Effector memory CD8-positive, alpha-beta T cell (primary cell): ENCODE data around the gene PUSL1.

Source experiments
- ATAC-seq: fragments of 150-1000 bp; cut with Tn5 transposase; replicated peaks from 2 replicates; pipeline ENCODE4 v1.10.0; 2021; ENCODE audit warnings: mild to moderate bottlenecking, moderate library complexity
- DNase-seq, 3 experiments: peaks; one replicate each; pipeline ENCODE4 v3.0.0; 2021
- H3K27ac Mint-ChIP-seq, 2 donors: one replicate each; pipeline ENCODE4 v1.8.0; 2022; ENCODE audit warnings: mild to moderate bottlenecking in 2 of 2, mixed read lengths in 2 of 2, moderate library complexity in 2 of 2
- H3K27me3 Mint-ChIP-seq, 2 donors: one replicate each; pipeline ENCODE4 v1.8.0; 2022; ENCODE audit warnings: mixed read lengths in 2 of 2
- H3K36me3 Mint-ChIP-seq: one replicate; pipeline ENCODE4 v1.8.0; 2022; ENCODE audit warnings: mild to moderate bottlenecking, moderate library complexity, mixed read lengths; ENCODE audit not compliant: insufficient read depth
- H3K4me1 Mint-ChIP-seq, 2 donors: one replicate each; pipeline ENCODE4 v1.8.0; 2022; ENCODE audit warnings: low read depth in 2 of 2, mixed read lengths in 2 of 2
- H3K4me3 Mint-ChIP-seq, 2 donors: one replicate each; pipeline ENCODE4 v1.8.0; 2022; ENCODE audit warnings: mild to moderate bottlenecking in 2 of 2, mixed read lengths in 2 of 2, moderate library complexity in 2 of 2
- H3K9me3 Mint-ChIP-seq, 2 donors: one replicate each; pipeline ENCODE4 v1.8.0; 2022; ENCODE audit warnings: mixed read lengths in 2 of 2

PUSL1 gene

GRCh38 chr1:1272341-1273208, 35.8 kb upstream of the PUSL1 start:
- ATAC-seq, result peak; percentile 6

DNA sequence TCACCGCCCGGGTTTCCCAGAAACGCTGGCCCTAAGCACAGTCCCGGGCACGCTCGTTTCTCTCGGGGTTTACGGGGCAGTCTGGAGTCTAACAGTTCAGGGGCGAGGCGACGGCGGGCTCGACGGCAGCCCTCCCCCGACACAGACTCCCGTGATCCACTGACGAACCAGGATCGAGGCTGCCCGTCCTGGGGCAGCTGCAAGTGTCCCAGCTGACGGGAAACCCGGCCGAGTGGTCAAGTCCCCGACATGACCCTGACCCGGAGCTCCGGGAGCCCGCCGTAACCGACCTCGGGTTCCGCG, 35.2 kb upstream of the PUSL1 start:
- H3K27ac Mint-ChIP-seq, result peak overlapping the region; percentile 79 to 92
- peaks cover 27% of the 10 kb centered on the region for H3K36me3 Mint-ChIP-seq
- H3K4me1 Mint-ChIP-seq, result peaks cover 32 to 37% of the 10 kb centered on the region in 2 donors

More at GRCh38 chr1:1272341-1273208, 35.8 kb upstream of the PUSL1 start:
- Mint-ChIP-seq H3K27ac (peak overlapping the region; percentile 79 to 92), H3K9me3 (no peaks in the 10 kb centered on the region), H3K4me1 (peaks cover 35 to 40% of the 10 kb centered on the region in 2 donors), H3K27me3 (no peaks in the 10 kb centered on the region), H3K4me3 (peak overlapping the region; percentile 86 to 87), H3K36me3 (peaks cover 30% of the 10 kb centered on the region)
- peak in 1 of 3 experiments; percentile 16 for DNase-seq

DNA sequence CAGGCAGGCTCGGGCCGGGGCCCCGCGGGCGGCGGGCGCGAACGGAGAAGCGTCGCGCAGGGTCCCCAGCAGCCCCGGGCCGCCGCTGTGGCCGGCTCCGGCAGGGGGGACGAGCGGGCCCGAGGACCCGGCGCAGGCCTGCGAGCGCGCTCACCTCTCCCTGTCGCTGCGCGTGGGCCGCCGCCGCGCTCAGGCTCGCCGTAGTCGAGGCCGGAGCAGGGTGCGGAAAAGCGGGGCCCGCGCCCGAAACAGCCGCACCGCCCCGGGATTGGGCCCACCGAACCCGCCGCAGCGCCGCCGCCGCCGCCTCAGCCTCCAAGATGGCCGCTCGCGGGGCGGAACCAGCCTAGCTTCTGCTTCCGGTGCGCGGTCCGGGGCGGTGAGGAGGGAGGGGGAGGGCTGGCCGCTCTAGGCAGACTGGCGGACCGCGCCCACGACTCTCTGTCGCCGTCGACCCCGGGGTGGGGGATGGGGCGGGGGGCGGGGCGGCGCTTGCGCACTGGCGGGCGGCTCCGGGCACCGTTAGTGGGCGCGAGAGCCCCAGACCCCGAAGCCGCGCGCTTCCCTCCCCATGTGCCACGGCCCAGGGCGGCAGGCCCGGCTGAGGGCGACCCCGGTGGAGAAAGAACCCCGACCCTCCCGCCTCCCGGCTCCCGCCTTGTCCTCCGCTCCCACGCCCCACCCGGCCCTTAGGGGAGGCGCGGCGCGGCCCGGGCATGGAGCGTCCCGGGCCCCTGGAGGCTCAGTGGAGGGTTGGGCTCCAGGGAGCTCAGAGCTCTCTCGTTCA, 34.7 kb upstream of the PUSL1 start, which contains the start of gene UBE2J2:
TSS of gene UBE2J2 (minus strand) at position 343 of the 787 bp plus-strand sequence. CDS start 5,862 bp downstream, outside the sequence.
- H3K36me3 Mint-ChIP-seq, result peaks cover 25% of the 10 kb centered on the region
- peak within 1 kb of the TSS; percentile 79 to 92 for H3K27ac Mint-ChIP-seq
- H3K4me3 Mint-ChIP-seq, result peak within 1 kb of the TSS; percentile 86 to 87
- DNase-seq (peak; percentile 81 to 85 (median 83)), ATAC-seq (peak; percentile 97)
- no peaks in the 10 kb centered on the region for H3K9me3 Mint-ChIP-seq
- H3K27me3 Mint-ChIP-seq, result no peaks in the 10 kb centered on the region
- peaks cover 29 to 34% of the 10 kb centered on the region in 2 donors for H3K4me1 Mint-ChIP-seq

More for the DNA sequence above, 35.2 kb upstream of the PUSL1 start:
- Mint-ChIP-seq H3K27me3 (no peaks in the 10 kb centered on the region), H3K9me3 (no peaks in the 10 kb centered on the region), H3K4me3 (peak overlapping the region; percentile 86 to 87)
- no peak for DNase-seq
- peak; percentile 3 for ATAC-seq

DNA sequence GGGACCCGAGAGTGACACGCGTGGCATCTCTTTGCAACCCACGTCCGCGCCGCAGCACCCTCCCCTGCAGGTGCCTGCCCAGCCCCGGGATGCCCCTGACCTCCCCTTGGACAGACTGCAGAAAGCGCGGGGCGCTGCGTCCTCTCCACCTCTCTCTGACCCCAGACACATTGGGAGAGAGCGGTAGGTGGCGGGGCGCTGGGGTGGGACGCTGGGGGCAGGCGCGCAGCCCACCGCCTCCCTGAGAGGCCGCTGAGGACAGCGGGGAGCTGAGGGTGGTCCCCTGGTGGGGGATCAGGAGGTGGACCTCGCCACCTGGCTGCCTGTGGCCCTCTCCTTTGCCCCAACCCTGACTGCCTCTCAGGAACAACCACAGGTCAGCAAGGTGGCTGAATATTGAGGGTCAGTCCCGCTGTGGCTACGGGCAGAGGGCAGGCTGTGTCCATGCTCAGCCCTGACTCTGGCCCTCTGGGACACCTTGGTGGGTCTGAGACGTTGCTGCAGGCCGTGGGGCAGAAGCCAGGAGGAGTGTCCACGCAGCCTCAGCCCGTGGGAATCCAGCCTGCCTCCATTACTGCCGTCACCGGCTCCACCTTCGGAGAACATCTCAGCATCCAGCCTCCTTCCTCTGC, 34.0 kb upstream of the PUSL1 start:
- Mint-ChIP-seq H3K4me3 (peak overlapping the region; percentile 86 to 87), H3K27me3 (no peaks in the 10 kb centered on the region), H3K27ac (peak overlapping the region in 1 of 2 donors; percentile 23), H3K9me3 (no peaks in the 10 kb centered on the region), H3K36me3 (peaks cover 25% of the 10 kb centered on the region), H3K4me1 (peaks cover 29 to 31% of the 10 kb centered on the region in 2 donors)
- DNase-seq (no peak), ATAC-seq (no peak)

DNA sequence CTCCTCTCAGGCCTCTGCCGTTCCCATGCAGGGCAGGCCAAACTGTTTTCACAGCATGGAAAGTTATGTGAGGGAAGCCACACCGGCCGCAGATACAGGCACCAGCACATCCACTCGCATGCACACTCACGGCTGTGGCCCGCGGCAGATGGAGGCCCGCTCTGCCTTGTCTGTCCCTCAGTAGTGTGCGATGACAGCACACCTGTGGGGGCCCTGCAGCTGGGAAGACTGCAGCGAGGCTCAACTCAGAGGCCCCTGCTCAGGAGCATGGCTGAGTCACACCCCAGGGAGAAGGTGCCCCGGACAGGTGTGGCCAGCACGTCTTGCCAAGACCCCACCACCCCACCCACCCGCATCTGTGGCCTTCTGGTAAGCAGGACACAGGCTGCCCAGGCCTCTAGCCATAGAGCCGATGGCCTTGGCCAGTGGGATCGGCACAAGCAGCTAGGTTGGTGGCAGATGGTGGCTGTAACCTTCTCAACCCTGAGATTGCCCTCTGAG, 33.4 kb upstream of the PUSL1 start:
- no peak for ATAC-seq
- no peaks in the 10 kb centered on the region for H3K9me3 Mint-ChIP-seq
- no peak for DNase-seq
- no peaks in the 10 kb centered on the region for H3K27me3 Mint-ChIP-seq
- peaks cover 21% of the 10 kb centered on the region for H3K36me3 Mint-ChIP-seq
- H3K4me1 Mint-ChIP-seq, result peaks cover 26 to 28% of the 10 kb centered on the region in 2 donors
- H3K4me3 Mint-ChIP-seq, result peak overlapping the region; percentile 86 to 87
- peak overlapping the region in 1 of 2 donors; percentile 23 for H3K27ac Mint-ChIP-seq

- Mint-ChIP-seq H3K9me3 (no peaks in the 10 kb centered on the region), H3K36me3 (peaks cover 17% of the 10 kb centered on the region), H3K4me1 (peaks cover 17 to 20% of the 10 kb centered on the region in 2 donors), H3K27ac (no peak overlapping the region), H3K4me3 (peak overlapping the region in 1 of 2 donors; percentile 37), H3K27me3 (no peaks in the 10 kb centered on the region)
- ATAC-seq (no peak), DNase-seq (no peak)
Measured at GRCh38 chr1:1275836-1276235, 32.6 kb upstream of the PUSL1 start.

DNA sequence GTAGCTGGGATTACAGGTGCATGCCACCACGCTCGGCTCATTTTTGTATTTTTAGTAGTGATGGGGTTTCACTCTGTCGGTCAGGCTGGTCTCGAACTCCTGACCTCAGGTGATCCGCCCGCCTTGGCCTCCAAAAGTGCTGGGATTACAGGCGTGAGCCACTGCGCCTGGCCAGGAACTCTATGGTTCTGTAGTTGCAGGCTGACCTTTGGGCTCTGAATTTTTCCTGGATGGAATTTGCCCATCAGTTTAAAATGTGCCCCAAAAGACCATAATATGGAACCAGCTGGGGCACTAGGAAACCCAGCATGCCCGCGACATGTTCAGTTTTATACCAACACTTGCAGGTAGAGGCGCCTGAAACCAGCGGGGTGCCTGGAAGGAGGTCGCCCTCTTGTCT, 29.8 kb upstream of the PUSL1 start:
- Mint-ChIP-seq H3K27me3 (no peaks in the 10 kb centered on the region), H3K27ac (no peak overlapping the region), H3K36me3 (no peaks in the 10 kb centered on the region), H3K4me3 (no peak overlapping the region), H3K4me1 (peaks cover 0 to 5% of the 10 kb centered on the region in 2 donors), H3K9me3 (no peaks in the 10 kb centered on the region)
- no peak for ATAC-seq
- DNase-seq, result no peak

DNA sequence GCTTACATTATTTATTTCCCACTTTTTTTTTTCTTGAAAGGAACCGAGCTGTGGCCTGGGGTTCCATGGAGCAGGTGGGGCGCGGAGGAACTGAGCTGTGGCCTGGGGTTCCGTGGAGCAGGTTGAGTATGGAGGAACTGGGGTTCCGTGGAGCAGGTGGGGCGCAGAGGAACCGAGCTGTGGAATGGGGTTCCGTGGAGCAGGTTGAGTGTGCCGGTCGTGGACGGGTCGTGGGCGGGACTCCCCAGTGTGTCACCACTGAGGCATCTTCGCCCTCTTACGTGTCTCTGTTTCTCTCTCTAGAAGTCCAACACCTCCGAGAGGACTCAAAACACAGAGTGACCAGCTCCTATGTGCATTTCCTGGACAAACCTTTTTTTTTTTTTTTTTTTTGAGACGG, 29.4 kb upstream of the PUSL1 start:
- no peak for DNase-seq
- no peak overlapping the region for H3K27ac Mint-ChIP-seq
- H3K9me3 Mint-ChIP-seq, result no peaks in the 10 kb centered on the region
- H3K4me1 Mint-ChIP-seq, result peaks cover 0 to 7% of the 10 kb centered on the region in 2 donors
- no peaks in the 10 kb centered on the region for H3K36me3 Mint-ChIP-seq
- H3K4me3 Mint-ChIP-seq, result no peak overlapping the region
- no peak for ATAC-seq
- no peaks in the 10 kb centered on the region for H3K27me3 Mint-ChIP-seq

- no peak for ATAC-seq
- Mint-ChIP-seq H3K36me3 (no peaks in the 10 kb centered on the region), H3K27me3 (no peaks in the 10 kb centered on the region), H3K9me3 (no peaks in the 10 kb centered on the region), H3K27ac (no peak overlapping the region), H3K4me1 (peaks cover 0 to 3% of the 10 kb centered on the region in 2 donors), H3K4me3 (no peak overlapping the region)
- DNase-seq, result no peak
Measured at GRCh38 chr1:1280782-1281481, 27.5 kb upstream of the PUSL1 start.

GRCh38 chr1:1281533-1282321, 26.7 kb upstream of the PUSL1 start:
- no peaks in the 10 kb centered on the region for H3K36me3 Mint-ChIP-seq

GRCh38 chr1:1282998-1283397, 25.4 kb upstream of the PUSL1 start:
- no peak overlapping the region for H3K27ac Mint-ChIP-seq
- H3K9me3 Mint-ChIP-seq, result no peaks in the 10 kb centered on the region
- no peak for DNase-seq
- ATAC-seq, result no peak
- H3K4me1 Mint-ChIP-seq, result peaks cover 0 to 3% of the 10 kb centered on the region in 2 donors
- H3K36me3 Mint-ChIP-seq, result no peaks in the 10 kb centered on the region
- H3K4me3 Mint-ChIP-seq, result no peak overlapping the region
- no peaks in the 10 kb centered on the region for H3K27me3 Mint-ChIP-seq

More at GRCh38 chr1:1281533-1282321, 26.7 kb upstream of the PUSL1 start:
- Mint-ChIP-seq H3K27ac (no peak overlapping the region), H3K9me3 (no peaks in the 10 kb centered on the region), H3K4me1 (peaks cover 0 to 3% of the 10 kb centered on the region in 2 donors), H3K4me3 (no peak overlapping the region), H3K27me3 (no peaks in the 10 kb centered on the region)
- ATAC-seq (no peak), DNase-seq (no peak)

DNA sequence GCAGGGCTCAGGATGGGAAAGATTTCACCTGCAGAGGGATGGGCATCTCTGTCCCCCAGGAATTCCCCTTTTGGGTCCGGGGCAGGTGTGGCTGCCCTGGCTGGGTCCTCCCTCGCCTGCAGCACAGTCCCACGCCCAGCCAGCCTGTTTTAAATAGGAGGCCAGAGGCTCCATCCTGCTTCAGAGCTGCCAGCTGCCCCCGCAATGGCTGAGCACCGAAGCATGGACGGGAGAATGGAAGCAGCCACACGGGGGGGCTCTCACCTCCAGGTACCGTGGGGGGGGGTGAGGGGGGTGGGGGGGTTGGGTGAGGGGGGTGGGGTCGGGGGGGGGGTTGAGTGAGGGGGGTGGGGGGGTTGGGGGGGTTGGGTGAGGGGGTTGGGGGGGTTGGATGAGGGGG, 24.6 kb upstream of the PUSL1 start:
- DNase-seq (no peak), ATAC-seq (no peak)
- Mint-ChIP-seq H3K9me3 (no peaks in the 10 kb centered on the region), H3K4me3 (no peak overlapping the region), H3K36me3 (no peaks in the 10 kb centered on the region), H3K27ac (no peak overlapping the region), H3K4me1 (peaks cover 0 to 3% of the 10 kb centered on the region in 2 donors), H3K27me3 (no peaks in the 10 kb centered on the region)
